Measurements from ENCODE around the gene OR51F1. TPM values are rescaled to one million over a fixed set of nuclear protein-coding genes. Genes with fewer than 3 reads are reported as not detected.

OR51F1 gene
- total RNA-seq (2022; extraction: Qiagen RNA extraction; ENCODE audit: low read depth), result not detected in 5 replicates

GRCh38 chr11:4769838-4770237 lies at the start of gene OR51F1:
OR51F1 (minus strand) TSS chr11:4769938; CDS start chr11:4769938, 0 bp downstream.

GRCh38 chr11:4804280-4804679 lies 34.5 kb upstream of the OR51F1 start, which contains the start of gene OR52R1:
OR52R1 (minus strand) TSS chr11:4804380; CDS start chr11:4804380, 0 bp downstream.

Other genes starting within 250 kb of the OR51F1 start
- not detected in 5 replicates for gene OR52M1, start 224.7 kb downstream of the OR51F1 start, total RNA-seq (2022; extraction: Qiagen RNA extraction; ENCODE audit: low read depth)
- not detected in 5 replicates for gene OR52I2, start 188.2 kb downstream of the OR51F1 start, total RNA-seq (2022; extraction: Qiagen RNA extraction; ENCODE audit: low read depth)
- not detected in 5 replicates for gene OR52I1, start 175.9 kb downstream of the OR51F1 start, total RNA-seq (2022; extraction: Qiagen RNA extraction; ENCODE audit: low read depth)
- 8.2 to 10.8 TPM (median 9.7 TPM) in 5 replicates for gene TRIM68, start 161.7 kb downstream of the OR51F1 start, total RNA-seq (2022; extraction: Qiagen RNA extraction; ENCODE audit: low read depth)
- not detected in 5 replicates for gene OR51D1, start 132.5 kb downstream of the OR51F1 start, total RNA-seq (2022; extraction: Qiagen RNA extraction; ENCODE audit: low read depth)
- gene OR51E1, start 126.0 kb downstream of the OR51F1 start, total RNA-seq (2022; extraction: Qiagen RNA extraction; ENCODE audit: low read depth), result not detected in 5 replicates
- gene OR51E2, start 72.1 kb downstream of the OR51F1 start, total RNA-seq (2022; extraction: Qiagen RNA extraction; ENCODE audit: low read depth), result not detected in 5 replicates
- not detected in 5 replicates for gene MMP26, start 65.2 kb downstream of the OR51F1 start, total RNA-seq (2022; extraction: Qiagen RNA extraction; ENCODE audit: low read depth)
- not detected in 5 replicates for gene OR52R1, start 34.4 kb upstream of the OR51F1 start, total RNA-seq (2022; extraction: Qiagen RNA extraction; ENCODE audit: low read depth)
- not detected in 5 replicates for gene OR51F2, start 51.4 kb upstream of the OR51F1 start, total RNA-seq (2022; extraction: Qiagen RNA extraction; ENCODE audit: low read depth)
- not detected in 5 replicates for gene OR51S1, start 79.3 kb upstream of the OR51F1 start, total RNA-seq (2022; extraction: Qiagen RNA extraction; ENCODE audit: low read depth)
- gene OR51T1, start 112.0 kb upstream of the OR51F1 start, total RNA-seq (2022; extraction: Qiagen RNA extraction; ENCODE audit: low read depth), result not detected in 5 replicates
- not detected in 5 replicates for gene OR51A7, start 133.8 kb upstream of the OR51F1 start, total RNA-seq (2022; extraction: Qiagen RNA extraction; ENCODE audit: low read depth)
- gene OR51G2, start 149.4 kb upstream of the OR51F1 start, total RNA-seq (2022; extraction: Qiagen RNA extraction; ENCODE audit: low read depth), result not detected in 5 replicates
- not detected in 5 replicates for gene OR51G1, start 154.4 kb upstream of the OR51F1 start, total RNA-seq (2022; extraction: Qiagen RNA extraction; ENCODE audit: low read depth)
- gene OR51A4, start 177.7 kb upstream of the OR51F1 start, total RNA-seq (2022; extraction: Qiagen RNA extraction; ENCODE audit: low read depth), result not detected in 5 replicates
- gene OR51A2, start 185.8 kb upstream of the OR51F1 start, total RNA-seq (2022; extraction: Qiagen RNA extraction; ENCODE audit: low read depth), result not detected in 5 replicates
- gene OR51L1, start 224.9 kb upstream of the OR51F1 start, total RNA-seq (2022; extraction: Qiagen RNA extraction; ENCODE audit: low read depth), result not detected in 5 replicates